Measurements from ENCODE around the gene CDC25B.

CDC25B gene

GRCh38 chr20:3797592-3798372 lies 1.7 kb downstream of the CDC25B start:
- TF ChIP-seq, protein P1, sequence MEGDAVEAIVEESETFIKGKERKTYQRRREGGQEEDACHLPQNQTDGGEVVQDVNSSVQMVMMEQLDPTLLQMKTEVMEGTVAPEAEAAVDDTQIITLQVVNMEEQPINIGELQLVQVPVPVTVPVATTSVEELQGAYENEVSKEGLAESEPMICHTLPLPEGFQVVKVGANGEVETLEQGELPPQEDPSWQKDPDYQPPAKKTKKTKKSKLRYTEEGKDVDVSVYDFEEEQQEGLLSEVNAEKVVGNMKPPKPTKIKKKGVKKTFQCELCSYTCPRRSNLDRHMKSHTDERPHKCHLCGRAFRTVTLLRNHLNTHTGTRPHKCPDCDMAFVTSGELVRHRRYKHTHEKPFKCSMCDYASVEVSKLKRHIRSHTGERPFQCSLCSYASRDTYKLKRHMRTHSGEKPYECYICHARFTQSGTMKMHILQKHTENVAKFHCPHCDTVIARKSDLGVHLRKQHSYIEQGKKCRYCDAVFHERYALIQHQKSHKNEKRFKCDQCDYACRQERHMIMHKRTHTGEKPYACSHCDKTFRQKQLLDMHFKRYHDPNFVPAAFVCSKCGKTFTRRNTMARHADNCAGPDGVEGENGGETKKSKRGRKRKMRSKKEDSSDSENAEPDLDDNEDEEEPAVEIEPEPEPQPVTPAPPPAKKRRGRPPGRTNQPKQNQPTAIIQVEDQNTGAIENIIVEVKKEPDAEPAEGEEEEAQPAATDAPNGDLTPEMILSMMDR (conservative IDR thresholded peaks at IDR 0.05): no peak
- TF ChIP-seq ZFX (IDR thresholded peaks at IDR 0.05): no peak
- peak overlapping the region; percentile 83 for H3K27ac ChIP-seq

DNA sequence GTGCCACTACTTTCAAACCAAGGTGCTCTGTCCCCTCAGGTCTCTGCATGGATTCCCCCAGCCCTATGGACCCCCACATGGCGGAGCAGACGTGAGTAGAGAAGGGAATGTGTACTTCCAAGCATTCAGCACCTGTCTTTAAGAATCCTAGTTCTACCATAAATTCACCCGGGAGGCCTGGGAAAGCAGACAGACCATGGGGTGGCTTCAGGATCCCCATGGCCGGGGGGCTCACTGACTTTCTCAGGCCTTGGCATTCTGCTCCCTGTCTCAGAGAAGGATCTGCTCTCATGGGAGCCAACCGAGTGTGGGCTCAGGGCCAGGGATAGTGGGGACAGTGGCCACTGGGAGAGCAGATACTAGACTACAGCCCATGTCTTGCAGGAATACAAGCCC lies 2.3 kb downstream of the CDC25B start:
- TF ChIP-seq, protein P1 (conservative IDR thresholded peaks at IDR 0.05): no peak
- TF ChIP-seq ZFX (IDR thresholded peaks at IDR 0.05): no peak
- no peak overlapping the region for H3K27ac ChIP-seq

DNA sequence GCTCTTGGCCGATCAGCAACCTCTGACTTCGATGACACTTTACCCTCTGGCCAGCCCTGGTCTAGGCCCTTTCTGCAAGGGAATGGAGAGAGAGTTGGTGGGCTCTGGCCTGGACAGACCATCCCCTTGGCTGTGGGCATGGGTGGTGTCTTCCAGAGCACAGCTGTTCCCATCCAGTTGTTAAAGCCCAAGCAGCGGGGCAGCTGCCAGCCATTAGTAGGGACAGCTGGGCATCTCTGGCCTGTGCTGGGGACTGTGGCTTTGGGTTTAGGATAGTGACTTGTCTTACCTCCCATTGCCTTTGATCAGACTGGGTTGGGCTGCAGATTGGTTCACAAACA lies 2.8 kb downstream of the CDC25B start:
- no peak for TF ChIP-seq ZFX (IDR thresholded peaks at IDR 0.05)
- TF ChIP-seq, protein P1 (conservative IDR thresholded peaks at IDR 0.05): no peak
- no peak overlapping the region for H3K27ac ChIP-seq

GRCh38 chr20:3800256-3800877 lies 4.3 kb downstream of the CDC25B start:
- TF ChIP-seq ZFX (IDR thresholded peaks at IDR 0.05): no peak
- TF ChIP-seq, protein P1 (conservative IDR thresholded peaks at IDR 0.05): no peak
- no peak overlapping the region for H3K27ac ChIP-seq

DNA sequence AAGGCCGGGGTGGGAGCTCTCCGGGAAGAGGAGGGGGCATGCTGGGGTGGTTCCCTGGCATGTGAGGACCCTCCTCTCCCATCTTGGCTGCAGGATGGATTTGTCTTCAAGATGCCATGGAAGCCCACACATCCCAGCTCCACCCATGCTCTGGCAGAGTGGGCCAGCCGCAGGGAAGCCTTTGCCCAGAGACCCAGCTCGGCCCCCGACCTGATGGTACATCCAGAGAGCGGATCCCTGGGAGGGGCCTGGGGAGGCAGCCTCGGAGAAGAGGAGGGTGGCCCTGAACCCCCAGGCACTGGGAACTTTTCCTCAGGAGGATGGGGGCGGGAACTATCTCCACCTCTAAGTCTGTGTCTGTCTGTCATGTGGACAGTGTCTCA lies 4.8 kb downstream of the CDC25B start:
- H3K27ac ChIP-seq: no peak overlapping the region
- TF ChIP-seq, protein P1 (conservative IDR thresholded peaks at IDR 0.05): no peak
- no peak for TF ChIP-seq ZFX (IDR thresholded peaks at IDR 0.05)

GRCh38 chr20:3801299-3801698 lies 5.2 kb downstream of the CDC25B start:
- TF ChIP-seq, protein P1 (conservative IDR thresholded peaks at IDR 0.05): no peak
- TF ChIP-seq ZFX (IDR thresholded peaks at IDR 0.05): no peak
- no peak overlapping the region for H3K27ac ChIP-seq

GRCh38 chr20:3801846-3802245 lies 5.7 kb downstream of the CDC25B start:
- TF ChIP-seq, protein P1 (conservative IDR thresholded peaks at IDR 0.05): no peak
- TF ChIP-seq ZFX (IDR thresholded peaks at IDR 0.05): no peak
- H3K27ac ChIP-seq: no peak overlapping the region
